ENCODE results near the gene XPO6.

Gene XPO6

GRCh38 chr16:28110074-28110473 lies 101.7 kb downstream of the XPO6 start:
- peak in 1 of 5 donors; percentile 24 for DNase-seq

- DNase-seq = no peak
Measured at GRCh38 chr16:28108590-28109247, 103.0 kb downstream of the XPO6 start.

GRCh38 chr16:28107232-28107631 lies 104.5 kb downstream of the XPO6 start:
- DNase-seq = no peak

GRCh38 chr16:28106467-28107215 lies 105.1 kb downstream of the XPO6 start:
- DNase-seq = no peak

GRCh38 chr16:28105954-28106353 lies 105.8 kb downstream of the XPO6 start:
- no peak for DNase-seq

- no peak for DNase-seq
Measured at GRCh38 chr16:28105297-28105696, 106.5 kb downstream of the XPO6 start.

GRCh38 chr16:28104404-28104803 lies 107.4 kb downstream of the XPO6 start:
- DNase-seq = no peak

GRCh38 chr16:28103516-28104170 lies 108.1 kb downstream of the XPO6 start:
- DNase-seq = no peak

GRCh38 chr16:28101533-28101890 lies 110.3 kb downstream of the XPO6 start:
- no peak for DNase-seq

- no peak for DNase-seq
Measured at GRCh38 chr16:28100810-28101532, 110.8 kb downstream of the XPO6 start.

GRCh38 chr16:28098959-28099945 lies 112.5 kb downstream of the XPO6 start:
- no peak for DNase-seq

GRCh38 chr16:28098171-28098958 lies 113.4 kb downstream of the XPO6 start:
- no peak for DNase-seq

- no peak for DNase-seq
Measured at GRCh38 chr16:28096983-28097899, 114.5 kb downstream of the XPO6 start.

- DNase-seq = no peak
Measured at GRCh38 chr16:28093385-28093725, 118.4 kb downstream of the XPO6 start.

GRCh38 chr16:28092721-28093384 lies 118.9 kb downstream of the XPO6 start:
- no peak for DNase-seq

- DNase-seq = no peak
Measured at GRCh38 chr16:28091656-28092055, 120.1 kb downstream of the XPO6 start.

- no peak for DNase-seq
Measured at GRCh38 chr16:28090646-28091377, 121.0 kb downstream of the XPO6 start.

- no peak for DNase-seq
Measured at GRCh38 chr16:28089992-28090365, 121.8 kb downstream of the XPO6 start.

Data from T-helper 1 cell (primary cell).